ENCODE measurements around the gene IL3. TPM values are rescaled to one million over a fixed set of nuclear protein-coding genes. Genes with fewer than 3 reads are reported as not detected.

Gene IL3
- total RNA-seq, 2 donors from 2014 or later: 0.32 to 9.0 TPM

DNA sequence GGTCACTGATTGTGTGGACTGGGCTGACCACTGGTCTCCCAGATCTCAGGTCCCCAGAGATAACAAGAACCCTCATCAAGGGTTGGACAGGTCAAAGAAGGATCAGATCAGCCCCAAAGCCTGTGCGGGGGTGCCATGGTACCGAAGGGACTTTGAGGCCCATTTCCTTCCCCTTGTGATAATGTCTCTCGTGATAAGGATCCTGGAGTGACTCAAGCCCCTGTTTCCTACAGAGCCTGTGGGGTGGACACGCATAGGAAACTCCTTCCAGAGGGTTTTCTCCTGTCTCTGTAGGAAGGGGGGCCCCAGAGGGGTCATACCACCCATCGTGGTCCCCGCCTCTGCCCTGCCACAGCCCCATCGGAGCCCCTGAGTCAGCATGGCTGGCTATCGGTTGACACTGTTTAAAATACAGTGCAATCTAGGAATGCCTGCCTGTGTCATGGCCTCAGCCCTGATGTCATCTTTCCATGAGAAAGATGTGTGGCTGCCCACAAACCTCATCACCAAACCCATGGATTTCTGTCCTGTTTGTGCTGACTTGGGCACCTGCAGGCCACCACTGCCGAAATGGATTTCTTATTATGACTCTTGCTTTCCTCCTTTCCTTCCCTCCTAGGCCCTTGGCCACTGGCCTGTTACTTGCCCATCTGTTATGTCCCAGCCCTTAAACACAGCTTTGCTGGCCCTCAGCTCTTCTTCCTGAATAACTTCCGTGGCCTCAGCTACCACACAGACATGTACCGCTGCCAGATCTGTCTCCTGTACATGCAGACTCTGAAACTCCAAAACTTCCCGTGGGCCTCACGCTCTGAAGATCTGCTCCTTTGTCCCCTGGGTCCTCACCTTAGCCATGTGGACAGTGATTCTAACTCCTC lies 10.2 kb downstream of the IL3 start:
- peak; percentile 74 for ATAC-seq (replicated peaks)
- Mint-ChIP-seq H3K9me3 (no peaks in the 10 kb centered on the region), H3K4me1 (peaks cover 31% of the 10 kb centered on the region), H3K27me3 (no peaks in the 10 kb centered on the region), H3K36me3 (ENCODE audit: low read depth) (peaks cover 21% of the 10 kb centered on the region), H3K4me3 (peak overlapping the region; percentile 37), H3K27ac (peak overlapping the region; percentile 10)

DNA sequence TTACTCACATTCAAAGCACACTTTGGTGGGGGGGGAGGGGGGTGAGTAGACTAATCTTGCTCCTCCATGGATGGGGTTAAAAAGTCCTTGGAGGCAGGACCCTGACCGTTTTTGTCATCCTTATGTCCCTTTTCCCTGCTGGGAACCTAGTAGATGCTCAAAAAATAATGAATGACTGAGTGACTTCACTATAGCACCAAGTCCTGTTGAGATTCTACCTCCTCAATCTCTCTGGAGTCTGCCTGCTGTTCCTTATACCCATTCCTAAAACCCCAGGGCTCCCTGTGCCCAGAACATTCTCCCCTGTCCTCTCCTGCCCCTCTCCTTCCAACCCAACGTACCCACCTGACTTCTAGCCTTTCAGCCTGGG lies 10.9 kb downstream of the IL3 start:
- ATAC-seq (replicated peaks): no peak
- Mint-ChIP-seq H3K4me3 (peak overlapping the region; percentile 37), H3K36me3 (ENCODE audit: low read depth) (peaks cover 27% of the 10 kb centered on the region), H3K4me1 (peaks cover 24% of the 10 kb centered on the region), H3K9me3 (no peaks in the 10 kb centered on the region), H3K27ac (peak overlapping the region; percentile 10), H3K27me3 (no peaks in the 10 kb centered on the region)

DNA sequence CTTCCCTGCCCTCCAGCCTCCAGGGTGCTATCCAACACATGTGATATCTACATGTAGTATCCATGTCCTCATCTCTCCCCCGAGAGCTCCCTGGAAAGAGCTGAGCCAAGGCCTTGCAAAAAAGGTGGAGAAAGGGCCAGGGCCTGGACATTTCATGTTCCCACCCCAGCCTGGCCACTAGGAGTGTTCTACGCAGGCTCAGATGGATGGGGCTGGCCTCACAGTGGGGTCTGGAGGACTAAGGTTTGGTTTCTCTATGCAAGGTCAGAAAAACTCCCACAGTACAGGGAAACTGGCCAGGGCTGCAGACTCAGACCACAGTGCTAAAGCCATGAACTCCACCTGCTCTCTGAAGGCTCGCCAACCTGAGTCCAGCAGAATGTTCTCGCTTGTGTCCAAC lies 11.6 kb downstream of the IL3 start:
- Mint-ChIP-seq H3K4me3 (peak overlapping the region; percentile 75), H3K27ac (no peak overlapping the region), H3K36me3 (ENCODE audit: low read depth) (peaks cover 33% of the 10 kb centered on the region), H3K27me3 (no peaks in the 10 kb centered on the region), H3K4me1 (peaks cover 26% of the 10 kb centered on the region), H3K9me3 (no peaks in the 10 kb centered on the region)
- ATAC-seq (replicated peaks): no peak

DNA sequence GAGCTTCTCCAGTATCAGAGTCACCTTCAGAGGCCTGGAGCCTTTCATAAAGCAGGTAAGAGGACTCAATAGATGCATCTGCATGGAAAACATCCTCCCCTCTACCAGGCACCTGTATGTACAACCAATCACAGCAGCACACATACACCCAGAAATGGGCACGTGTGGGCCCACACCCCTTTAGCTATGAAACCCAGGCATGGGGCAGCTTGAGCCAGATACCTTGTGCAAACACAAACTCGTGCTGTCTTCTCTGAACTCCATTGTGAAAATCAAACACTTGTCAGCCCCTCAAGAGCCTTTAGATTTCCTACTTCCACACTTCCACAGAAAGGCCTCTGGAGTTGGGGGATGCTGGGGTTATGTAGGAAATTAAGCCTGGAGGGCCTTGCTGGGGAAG lies 12.1 kb downstream of the IL3 start:
- Mint-ChIP-seq H3K27ac (no peak overlapping the region), H3K4me1 (peaks cover 28% of the 10 kb centered on the region), H3K36me3 (ENCODE audit: low read depth) (peaks cover 33% of the 10 kb centered on the region)

DNA sequence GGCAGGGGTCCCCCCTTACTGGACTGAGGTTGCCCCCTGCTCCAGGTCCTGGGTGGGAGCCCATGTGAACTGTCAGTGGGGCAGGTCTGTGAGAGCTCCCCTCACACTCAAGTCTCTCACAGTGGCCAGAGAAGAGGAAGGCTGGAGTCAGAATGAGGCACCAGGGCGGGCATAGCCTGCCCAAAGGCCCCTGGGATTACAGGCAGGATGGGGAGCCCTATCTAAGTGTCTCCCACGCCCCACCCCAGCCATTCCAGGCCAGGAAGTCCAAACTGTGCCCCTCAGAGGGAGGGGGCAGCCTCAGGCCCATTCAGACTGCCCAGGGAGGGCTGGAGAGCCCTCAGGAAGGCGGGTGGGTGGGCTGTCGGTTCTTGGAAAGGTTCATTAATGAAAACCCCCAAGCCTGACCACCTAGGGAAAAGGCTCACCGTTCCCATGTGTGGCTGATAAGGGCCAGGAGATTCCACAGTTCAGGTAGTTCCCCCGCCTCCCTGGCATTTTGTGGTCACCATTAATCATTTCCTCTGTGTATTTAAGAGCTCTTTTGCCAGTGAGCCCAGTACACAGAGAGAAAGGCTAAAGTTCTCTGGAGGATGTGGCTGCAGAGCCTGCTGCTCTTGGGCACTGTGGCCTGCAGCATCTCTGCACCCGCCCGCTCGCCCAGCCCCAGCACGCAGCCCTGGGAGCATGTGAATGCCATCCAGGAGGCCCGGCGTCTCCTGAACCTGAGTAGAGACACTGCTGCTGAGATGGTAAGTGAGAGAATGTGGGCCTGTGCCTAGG lies 13.0 kb downstream of the IL3 start, which contains the start of gene CSF2:
Gene CSF2, plus strand, starts transcription at position 559 of the 783 bp plus-strand sequence. Its CDS starts 35 bp downstream, at position 594.
- Mint-ChIP-seq H3K4me3 (peak within 1 kb of the TSS; percentile 75), H3K4me1 (peaks cover 30% of the 10 kb centered on the region), H3K36me3 (ENCODE audit: low read depth) (peaks cover 33% of the 10 kb centered on the region), H3K27ac (peak within 1 kb of the TSS; percentile 61), H3K27me3 (no peaks in the 10 kb centered on the region), H3K9me3 (no peaks in the 10 kb centered on the region)
- ATAC-seq (replicated peaks): peak; percentile 57

More for the DNA sequence above, 12.1 kb downstream of the IL3 start:
- no peaks in the 10 kb centered on the region for H3K27me3 Mint-ChIP-seq
- peak overlapping the region; percentile 75 for H3K4me3 Mint-ChIP-seq
- ATAC-seq (replicated peaks): no peak
- H3K9me3 Mint-ChIP-seq: no peaks in the 10 kb centered on the region

DNA sequence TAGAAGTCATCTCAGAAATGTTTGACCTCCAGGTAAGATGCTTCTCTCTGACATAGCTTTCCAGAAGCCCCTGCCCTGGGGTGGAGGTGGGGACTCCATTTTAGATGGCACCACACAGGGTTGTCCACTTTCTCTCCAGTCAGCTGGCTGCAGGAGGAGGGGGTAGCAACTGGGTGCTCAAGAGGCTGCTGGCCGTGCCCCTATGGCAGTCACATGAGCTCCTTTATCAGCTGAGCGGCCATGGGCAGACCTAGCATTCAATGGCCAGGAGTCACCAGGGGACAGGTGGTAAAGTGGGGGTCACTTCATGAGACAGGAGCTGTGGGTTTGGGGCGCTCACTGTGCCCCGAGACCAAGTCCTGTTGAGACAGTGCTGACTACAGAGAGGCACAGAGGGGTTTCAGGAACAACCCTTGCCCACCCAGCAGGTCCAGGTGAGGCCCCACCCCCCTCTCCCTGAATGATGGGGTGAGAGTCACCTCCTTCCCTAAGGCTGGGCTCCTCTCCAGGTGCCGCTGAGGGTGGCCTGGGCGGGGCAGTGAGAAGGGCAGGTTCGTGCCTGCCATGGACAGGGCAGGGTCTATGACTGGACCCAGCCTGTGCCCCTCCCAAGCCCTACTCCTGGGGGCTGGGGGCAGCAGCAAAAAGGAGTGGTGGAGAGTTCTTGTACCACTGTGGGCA lies 13.8 kb downstream of the IL3 start:
- H3K27ac Mint-ChIP-seq: peak overlapping the region; percentile 61
- H3K9me3 Mint-ChIP-seq: no peaks in the 10 kb centered on the region
- peaks cover 33% of the 10 kb centered on the region for H3K36me3 Mint-ChIP-seq (ENCODE audit: low read depth)
- H3K4me1 Mint-ChIP-seq: peaks cover 35% of the 10 kb centered on the region
- no peak for ATAC-seq (replicated peaks)
- H3K4me3 Mint-ChIP-seq: peak overlapping the region; percentile 75
- H3K27me3 Mint-ChIP-seq: no peaks in the 10 kb centered on the region

DNA sequence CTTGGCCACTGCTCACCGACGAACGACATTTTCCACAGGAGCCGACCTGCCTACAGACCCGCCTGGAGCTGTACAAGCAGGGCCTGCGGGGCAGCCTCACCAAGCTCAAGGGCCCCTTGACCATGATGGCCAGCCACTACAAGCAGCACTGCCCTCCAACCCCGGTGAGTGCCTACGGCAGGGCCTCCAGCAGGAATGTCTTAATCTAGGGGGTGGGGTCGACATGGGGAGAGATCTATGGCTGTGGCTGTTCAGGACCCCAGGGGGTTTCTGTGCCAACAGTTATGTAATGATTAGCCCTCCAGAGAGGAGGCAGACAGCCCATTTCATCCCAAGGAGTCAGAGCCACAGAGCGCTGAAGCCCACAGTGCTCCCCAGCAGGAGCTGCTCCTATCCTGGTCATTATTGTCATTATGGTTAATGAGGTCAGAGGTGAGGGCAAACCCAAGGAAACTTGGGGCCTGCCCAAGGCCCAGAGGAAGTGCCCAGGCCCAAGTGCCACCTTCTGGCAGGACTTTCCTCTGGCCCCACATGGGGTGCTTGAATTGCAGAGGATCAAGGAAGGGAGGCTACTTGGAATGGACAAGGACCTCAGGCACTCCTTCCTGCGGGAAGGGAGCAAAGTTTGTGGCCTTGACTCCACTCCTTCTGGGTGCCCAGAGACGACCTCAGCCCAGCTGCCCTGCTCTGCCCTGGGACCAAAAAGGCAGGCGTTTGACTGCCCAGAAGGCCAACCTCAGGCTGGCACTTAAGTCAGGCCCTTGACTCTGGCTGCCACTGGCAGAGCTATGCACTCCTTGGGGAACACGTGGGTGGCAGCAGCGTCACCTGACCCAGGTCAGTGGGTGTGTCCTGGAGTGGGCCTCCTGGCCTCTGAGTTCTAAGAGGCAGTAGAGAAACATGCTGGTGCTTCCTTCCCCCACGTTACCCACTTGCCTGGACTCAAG lies 14.6 kb downstream of the IL3 start:
- Mint-ChIP-seq H3K9me3 (no peaks in the 10 kb centered on the region), H3K27me3 (no peaks in the 10 kb centered on the region), H3K4me3 (peak overlapping the region; percentile 75), H3K27ac (peak overlapping the region; percentile 65), H3K36me3 (ENCODE audit: low read depth) (peaks cover 33% of the 10 kb centered on the region), H3K4me1 (peaks cover 36% of the 10 kb centered on the region)
- ATAC-seq (replicated peaks): peak; percentile 59

DNA sequence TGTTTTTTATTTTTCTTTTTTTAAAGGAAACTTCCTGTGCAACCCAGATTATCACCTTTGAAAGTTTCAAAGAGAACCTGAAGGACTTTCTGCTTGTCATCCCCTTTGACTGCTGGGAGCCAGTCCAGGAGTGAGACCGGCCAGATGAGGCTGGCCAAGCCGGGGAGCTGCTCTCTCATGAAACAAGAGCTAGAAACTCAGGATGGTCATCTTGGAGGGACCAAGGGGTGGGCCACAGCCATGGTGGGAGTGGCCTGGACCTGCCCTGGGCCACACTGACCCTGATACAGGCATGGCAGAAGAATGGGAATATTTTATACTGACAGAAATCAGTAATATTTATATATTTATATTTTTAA lies 15.2 kb downstream of the IL3 start:
- Mint-ChIP-seq H3K4me1 (peaks cover 35% of the 10 kb centered on the region), H3K4me3 (peak overlapping the region; percentile 75), H3K27ac (peak overlapping the region; percentile 65), H3K9me3 (no peaks in the 10 kb centered on the region), H3K36me3 (ENCODE audit: low read depth) (peaks cover 33% of the 10 kb centered on the region), H3K27me3 (no peaks in the 10 kb centered on the region)
- no peak for ATAC-seq (replicated peaks)

DNA sequence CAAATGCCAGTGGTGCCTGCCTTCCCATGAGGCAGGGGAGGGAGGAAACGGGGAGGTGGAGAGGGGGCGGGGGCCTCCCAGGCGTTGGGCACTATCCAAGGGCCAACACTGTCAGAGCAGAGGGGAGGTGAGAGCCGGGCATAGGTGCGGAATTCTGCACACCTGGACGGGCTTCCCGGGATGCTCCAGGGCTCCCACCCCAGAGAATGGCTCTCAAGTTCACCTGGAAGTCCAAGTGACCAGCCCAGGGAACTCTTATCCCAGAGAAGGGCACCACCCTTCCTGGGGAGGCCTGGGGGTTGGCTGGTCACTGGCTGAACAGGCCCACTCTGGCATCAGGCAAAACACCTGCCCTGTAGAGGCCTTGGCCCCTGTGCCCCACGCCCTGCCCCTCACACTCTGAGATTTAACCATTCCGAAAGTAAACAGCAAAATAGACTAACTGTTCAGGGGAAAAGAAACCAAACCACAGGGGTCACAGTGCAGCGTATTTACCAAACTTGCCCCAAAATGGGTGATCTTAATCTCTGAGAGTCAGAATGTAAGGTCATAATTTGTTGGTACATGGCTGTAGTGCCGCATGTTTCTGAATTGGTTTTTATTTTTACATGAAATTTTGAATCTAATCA lies 15.9 kb downstream of the IL3 start:
- Mint-ChIP-seq H3K4me1 (peaks cover 30% of the 10 kb centered on the region), H3K27me3 (no peaks in the 10 kb centered on the region), H3K36me3 (ENCODE audit: low read depth) (peaks cover 33% of the 10 kb centered on the region), H3K27ac (peak overlapping the region; percentile 65), H3K4me3 (peak overlapping the region; percentile 75), H3K9me3 (no peaks in the 10 kb centered on the region)
- ATAC-seq (replicated peaks): peak; percentile 20

DNA sequence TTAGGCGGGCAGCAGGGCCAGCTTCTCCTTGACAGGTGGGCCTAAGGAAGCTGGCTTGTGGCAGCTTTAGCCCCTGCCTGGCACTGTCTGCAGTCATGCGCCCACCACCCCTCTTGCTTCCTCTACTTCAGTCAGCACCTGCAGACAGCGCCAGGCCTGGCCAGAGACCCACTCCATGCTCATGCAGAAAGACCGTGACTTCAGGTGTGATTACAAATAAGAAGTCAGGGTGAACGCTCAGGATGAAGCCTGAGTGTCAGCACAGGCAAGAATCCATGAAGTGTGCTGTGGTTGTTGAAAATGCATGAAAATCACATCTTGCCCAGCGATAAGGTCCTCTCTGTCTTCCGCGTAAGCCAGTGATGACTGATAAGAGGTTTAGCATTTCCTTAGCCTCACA lies 16.5 kb downstream of the IL3 start:
- H3K27ac Mint-ChIP-seq: peak overlapping the region; percentile 53
- peaks cover 33% of the 10 kb centered on the region for H3K36me3 Mint-ChIP-seq (ENCODE audit: low read depth)
- no peaks in the 10 kb centered on the region for H3K9me3 Mint-ChIP-seq
- peak overlapping the region; percentile 75 for H3K4me3 Mint-ChIP-seq
- no peak for ATAC-seq (replicated peaks)
- peaks cover 30% of the 10 kb centered on the region for H3K4me1 Mint-ChIP-seq
- H3K27me3 Mint-ChIP-seq: no peaks in the 10 kb centered on the region

DNA sequence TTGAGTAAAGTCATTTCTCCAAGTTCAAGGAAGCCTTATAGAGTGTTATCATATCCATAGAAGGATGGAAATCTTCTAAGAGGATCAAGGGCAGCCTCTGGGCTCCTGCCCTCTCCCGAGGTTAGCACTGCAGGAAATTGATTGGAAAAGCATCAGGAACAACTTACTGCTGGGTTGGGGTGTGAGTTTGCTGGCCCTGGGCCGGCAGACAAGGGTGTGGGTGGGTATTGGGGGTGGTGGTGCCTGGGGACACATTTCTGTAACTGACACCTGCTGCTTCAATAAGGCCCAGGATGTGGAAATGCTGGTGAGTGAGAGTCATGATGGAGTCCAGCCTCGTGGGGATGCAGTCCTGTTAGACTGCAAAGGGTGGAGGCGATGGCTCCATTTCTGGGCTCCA lies 18.6 kb downstream of the IL3 start:
- no peak overlapping the region for H3K4me3 Mint-ChIP-seq
- peaks cover 33% of the 10 kb centered on the region for H3K4me1 Mint-ChIP-seq
- peak overlapping the region; percentile 19 for H3K27ac Mint-ChIP-seq
- ATAC-seq (replicated peaks): no peak
- H3K27me3 Mint-ChIP-seq: no peaks in the 10 kb centered on the region
- H3K9me3 Mint-ChIP-seq: no peaks in the 10 kb centered on the region
- peaks cover 27% of the 10 kb centered on the region for H3K36me3 Mint-ChIP-seq (ENCODE audit: low read depth)

DNA sequence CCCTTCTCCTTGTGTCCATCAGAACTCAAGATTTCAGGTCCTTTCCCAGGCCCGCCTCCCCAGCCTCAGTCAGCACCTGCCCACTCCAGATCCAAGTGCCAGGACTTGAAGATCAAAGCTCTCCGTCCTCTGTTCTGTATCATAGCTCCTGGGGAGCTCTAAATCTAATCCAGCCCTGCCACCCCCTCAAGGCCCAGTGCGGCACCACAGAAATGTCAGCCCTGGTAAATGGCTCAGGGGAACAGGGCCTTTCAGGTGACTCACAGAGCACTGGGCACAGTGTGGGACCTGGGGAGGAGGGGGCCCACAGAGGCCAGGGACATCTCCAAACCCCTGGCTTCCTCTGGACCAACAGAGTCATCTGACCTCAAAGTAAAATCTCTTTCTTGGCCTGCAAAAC lies 19.2 kb downstream of the IL3 start:
- no peak overlapping the region for H3K27ac Mint-ChIP-seq
- no peak overlapping the region for H3K4me3 Mint-ChIP-seq
- peaks cover 33% of the 10 kb centered on the region for H3K4me1 Mint-ChIP-seq
- H3K36me3 Mint-ChIP-seq (ENCODE audit: low read depth): peaks cover 24% of the 10 kb centered on the region
- ATAC-seq (replicated peaks): no peak
- H3K27me3 Mint-ChIP-seq: no peaks in the 10 kb centered on the region
- no peaks in the 10 kb centered on the region for H3K9me3 Mint-ChIP-seq

DNA sequence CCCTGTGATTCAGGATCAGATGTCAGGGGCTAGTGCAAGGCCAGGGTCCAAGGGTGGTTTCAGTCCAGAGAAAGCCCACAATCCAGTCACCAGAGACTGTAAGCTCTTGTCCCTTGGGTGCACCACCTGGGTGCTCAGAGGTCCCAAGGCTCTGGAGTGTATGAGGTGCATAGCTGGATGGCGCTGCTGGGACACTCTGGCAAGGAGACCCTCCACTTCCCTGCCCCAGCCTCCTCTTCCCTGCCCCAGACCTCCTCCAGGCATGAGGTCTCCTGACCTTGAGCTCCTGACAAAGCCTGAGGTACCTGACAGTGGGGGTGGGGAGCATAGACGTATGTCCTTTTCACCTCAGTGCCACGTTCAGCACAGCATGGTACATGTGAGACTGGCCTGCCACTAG lies 20.1 kb downstream of the IL3 start:
- peaks cover 14% of the 10 kb centered on the region for H3K36me3 Mint-ChIP-seq (ENCODE audit: low read depth)
- ATAC-seq (replicated peaks): no peak
- no peaks in the 10 kb centered on the region for H3K9me3 Mint-ChIP-seq
- H3K27ac Mint-ChIP-seq: no peak overlapping the region
- H3K27me3 Mint-ChIP-seq: no peaks in the 10 kb centered on the region
- peaks cover 40% of the 10 kb centered on the region for H3K4me1 Mint-ChIP-seq
- no peak overlapping the region for H3K4me3 Mint-ChIP-seq

Data from activated T-helper 17 cell treated with anti-CD3 and anti-CD28 coated beads, Interleukin-2, amount 50 U/mL, for 72 hours (primary cell).